ENCODE results near the gene OR1J1.

Gene OR1J1

GRCh38 chr9:122477826-122478225, at the start of gene OR1J1:
Gene OR1J1, minus strand, starts transcription at chr9:122477926. Its CDS starts 0 bp downstream, at chr9:122477926.
- DNase-seq: no peak

- DNase-seq: no peak
Observed at GRCh38 chr9:122527193-122527592, 49.5 kb upstream of the OR1J1 start, which contains the start of gene OR1N1. Gene OR1N1, minus strand, starts transcription at chr9:122527293. Its CDS starts 0 bp downstream, at chr9:122527293.

GRCh38 chr9:122526602-122527001, 48.9 kb upstream of the OR1J1 start:
- DNase-seq: no peak

GRCh38 chr9:122519376-122519775, 41.6 kb upstream of the OR1J1 start:
- DNase-seq: no peak

- no peak for DNase-seq
Observed at GRCh38 chr9:122518841-122519240, 41.1 kb upstream of the OR1J1 start, which contains the start of gene OR1J4. Gene OR1J4, plus strand, starts transcription at chr9:122519141. Its CDS starts 0 bp downstream, at chr9:122519141.

- no peak for DNase-seq
Observed at GRCh38 chr9:122518226-122518625, 40.5 kb upstream of the OR1J1 start.

- DNase-seq: no peak
Observed at GRCh38 chr9:122510502-122510901, 32.8 kb upstream of the OR1J1 start, which contains the start of gene OR1J2. Gene OR1J2, plus strand, starts transcription at chr9:122510802. Its CDS starts 0 bp downstream, at chr9:122510802.

- DNase-seq: no peak
Observed at GRCh38 chr9:122506964-122507363, 29.2 kb upstream of the OR1J1 start.

- DNase-seq: no peak
Observed at GRCh38 chr9:122498883-122499288, 21.2 kb upstream of the OR1J1 start.

GRCh38 chr9:122479062-122479461, 1.3 kb upstream of the OR1J1 start:
- DNase-seq: no peak

- no peak for DNase-seq
Observed at GRCh38 chr9:122477346-122477745, 380 bp downstream of the OR1J1 start.

GRCh38 chr9:122475717-122476116, 2.0 kb downstream of the OR1J1 start:
- no peak for DNase-seq

- DNase-seq: no peak
Observed at GRCh38 chr9:122474561-122474960, 3.2 kb downstream of the OR1J1 start.

GRCh38 chr9:122468735-122469134, 9.0 kb downstream of the OR1J1 start:
- DNase-seq: no peak

GRCh38 chr9:122466456-122466855, 11.3 kb downstream of the OR1J1 start:
- no peak for DNase-seq

GRCh38 chr9:122464633-122465567, 12.8 kb downstream of the OR1J1 start:
- peak; percentile 66 for DNase-seq

GRCh38 chr9:122463828-122464632, 13.7 kb downstream of the OR1J1 start:
- DNase-seq: peak; percentile 43

GRCh38 chr9:122457787-122458186, 19.9 kb downstream of the OR1J1 start:
- no peak for DNase-seq

- DNase-seq: no peak
Observed at GRCh38 chr9:122456123-122456522, 21.6 kb downstream of the OR1J1 start.

GRCh38 chr9:122453677-122454135, 24.0 kb downstream of the OR1J1 start:
- no peak for DNase-seq

GRCh38 chr9:122446819-122447484, 30.8 kb downstream of the OR1J1 start:
- DNase-seq: peak; percentile 9

GRCh38 chr9:122445155-122445749, 32.5 kb downstream of the OR1J1 start:
- DNase-seq: no peak

All from GF-D8 (cell line).